ENCODE data around the gene PTPN20.

DNA sequence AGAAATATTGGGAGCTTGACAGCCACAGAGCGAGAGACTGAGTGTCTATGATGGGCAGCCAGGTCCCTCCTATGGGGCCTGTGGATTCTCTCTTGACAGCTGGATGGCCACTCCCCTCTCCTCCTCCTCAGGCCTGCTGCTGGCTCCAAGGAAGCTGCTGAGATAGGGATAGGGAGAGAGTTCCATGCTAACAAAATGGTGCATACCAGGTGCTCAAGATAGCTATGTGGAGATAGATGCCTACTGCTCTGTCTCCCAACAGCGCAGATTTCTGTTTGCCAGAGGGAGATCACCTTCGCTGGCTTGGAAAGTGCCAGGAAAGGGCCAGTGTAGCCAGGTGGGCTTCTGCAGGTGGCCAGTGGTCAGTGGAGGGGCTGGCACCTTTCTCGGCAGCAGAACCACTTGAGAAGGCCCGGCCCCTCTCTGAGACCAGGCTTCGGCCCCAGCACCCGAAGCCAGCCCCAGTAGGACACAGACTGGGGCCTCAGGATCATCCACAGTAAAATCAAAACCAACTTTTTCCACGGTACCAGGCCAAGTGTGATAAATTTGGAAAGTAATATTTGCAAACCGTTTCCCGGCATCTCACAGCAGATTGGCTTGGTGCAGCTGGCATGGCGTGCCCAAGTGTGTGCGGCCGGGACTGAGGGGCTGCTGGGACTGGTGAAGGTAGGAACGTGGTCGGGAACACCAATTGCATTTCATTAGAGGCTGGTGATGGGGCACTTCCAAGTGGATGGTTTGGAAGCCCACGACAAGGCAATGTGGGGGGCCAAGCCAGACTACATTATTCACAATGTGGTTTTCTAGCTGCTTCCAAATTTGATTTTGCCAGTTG is 139.6 kb downstream of the PTPN20 start:
- TF ChIP-seq, protein P1, sequence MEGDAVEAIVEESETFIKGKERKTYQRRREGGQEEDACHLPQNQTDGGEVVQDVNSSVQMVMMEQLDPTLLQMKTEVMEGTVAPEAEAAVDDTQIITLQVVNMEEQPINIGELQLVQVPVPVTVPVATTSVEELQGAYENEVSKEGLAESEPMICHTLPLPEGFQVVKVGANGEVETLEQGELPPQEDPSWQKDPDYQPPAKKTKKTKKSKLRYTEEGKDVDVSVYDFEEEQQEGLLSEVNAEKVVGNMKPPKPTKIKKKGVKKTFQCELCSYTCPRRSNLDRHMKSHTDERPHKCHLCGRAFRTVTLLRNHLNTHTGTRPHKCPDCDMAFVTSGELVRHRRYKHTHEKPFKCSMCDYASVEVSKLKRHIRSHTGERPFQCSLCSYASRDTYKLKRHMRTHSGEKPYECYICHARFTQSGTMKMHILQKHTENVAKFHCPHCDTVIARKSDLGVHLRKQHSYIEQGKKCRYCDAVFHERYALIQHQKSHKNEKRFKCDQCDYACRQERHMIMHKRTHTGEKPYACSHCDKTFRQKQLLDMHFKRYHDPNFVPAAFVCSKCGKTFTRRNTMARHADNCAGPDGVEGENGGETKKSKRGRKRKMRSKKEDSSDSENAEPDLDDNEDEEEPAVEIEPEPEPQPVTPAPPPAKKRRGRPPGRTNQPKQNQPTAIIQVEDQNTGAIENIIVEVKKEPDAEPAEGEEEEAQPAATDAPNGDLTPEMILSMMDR (IDR thresholded peaks at IDR 0.05; ENCODE audit: low read depth, low read length, poor library complexity, severe bottlenecking): no peak
- TF ChIP-seq EZH2phosphoT487 (IDR thresholded peaks at IDR 0.05; ENCODE audit: borderline replicate concordance, low read length): no peak
